ENCODE measurements around the gene AGPAT2. TPM values are rescaled to one million over a fixed set of nuclear protein-coding genes. Genes with fewer than 3 reads are reported as not detected.

Gene AGPAT2
- total and polyA plus RNA-seq, 2 of the 4 experiments (the other 2 are of a cell fraction): 16.1 to 39.5 TPM

DNA sequence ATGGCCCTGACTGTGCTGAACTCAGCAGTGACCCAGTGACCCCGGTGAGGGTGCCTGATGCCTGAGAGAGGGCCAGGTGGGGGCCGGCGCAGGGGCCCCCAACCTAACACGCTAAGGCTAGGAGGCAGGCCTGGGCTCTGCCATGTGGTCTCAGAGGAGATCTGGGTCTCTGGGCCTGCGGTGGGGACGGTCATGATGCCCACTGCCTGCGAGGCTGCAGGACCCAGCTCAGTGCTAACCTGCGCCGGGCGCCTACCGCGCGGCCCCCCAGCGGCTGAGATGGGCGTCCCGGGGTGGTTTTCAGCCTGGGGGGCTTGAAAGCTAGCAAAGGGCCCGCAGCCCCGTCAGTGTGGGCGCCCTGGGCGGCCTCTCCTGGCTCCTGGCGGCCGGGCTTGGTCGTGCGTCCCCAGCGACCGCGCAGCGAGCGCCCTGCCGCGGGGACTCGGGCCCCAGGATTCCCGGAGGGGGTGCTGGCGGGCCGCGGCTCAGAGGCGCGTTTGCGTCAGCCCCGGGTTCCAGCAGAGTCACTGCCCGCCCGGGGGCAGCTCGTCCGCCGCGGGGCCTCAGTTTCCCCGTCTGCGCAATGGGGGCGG is 22.1 kb downstream of the AGPAT2 start:
- no peak for DNase-seq
- CTCF ChIA-PET: no interaction called here

More for the DNA sequence above, 22.1 kb downstream of the AGPAT2 start:
- Histone ChIP-seq H3K9me1 (ENCODE audit: insufficient read depth, low read length) (no peaks in the 10 kb centered on the region), H3K4me3 (ENCODE audit: insufficient read depth, low read depth, low read length) (peak overlapping the region; percentile 50), H3K4ac (ENCODE audit: low read depth, low read length) (no peak overlapping the region), H3K14ac (replicated peaks; ENCODE audit: low read depth, low read length) (no peak overlapping the region), H4K91ac (ENCODE audit: insufficient read depth, low read depth, low read length) (no peak overlapping the region), H3K27ac (ENCODE audit: insufficient read depth, low read length) (no peak overlapping the region), H3K4me2 (ENCODE audit: low read depth, low read length) (peak overlapping the region; percentile 54), H4K5ac (ENCODE audit: low read depth, low read length) (no peak overlapping the region), H3K23ac (ENCODE audit: low read depth, low read length) (no peak overlapping the region), H3K9ac (ENCODE audit: low read depth, low read length) (no peak overlapping the region), H2BK120ac (ENCODE audit: low read depth, low read length) (no peak overlapping the region), H2AK5ac (ENCODE audit: low read depth, low read length) (no peak overlapping the region), H2BK15ac (ENCODE audit: low read depth, low read length) (no peak overlapping the region), H2AFZ (replicated peaks; ENCODE audit: low read length, poor library complexity) (peak overlapping the region; percentile 81), H2BK5ac (ENCODE audit: low read depth, low read length, poor library complexity, severe bottlenecking) (no peak overlapping the region), H3K56ac (ENCODE audit: extremely low read depth, insufficient read depth, low read length) (no peak overlapping the region), H3K9me3 (ENCODE audit: control insufficient read depth, insufficient read depth, low read length) (no peaks in the 10 kb centered on the region), H3K4me1 (ENCODE audit: control insufficient read depth, insufficient read depth, low read length) (peaks cover 4% of the 10 kb centered on the region; the same call in 1 of the 2 replicates), H4K8ac (ENCODE audit: low read depth in 2 of 2, low read length in 2 of 2) (no peak overlapping the region), H3K18ac (ENCODE audit: low read depth, low read length) (no peak overlapping the region), H3K79me1 (ENCODE audit: low read depth in 1 of 2, low read length in 2 of 2) (no peaks in the 10 kb centered on the region), H3K27me3 (ENCODE audit: control insufficient read depth, insufficient read depth, low read length) (peaks cover 34% of the 10 kb centered on the region; the same call in 1 of the 2 replicates), H3K36me3 (ENCODE audit: control insufficient read depth, insufficient read depth, low read length) (no peaks in the 10 kb centered on the region), H4K20me1 (ENCODE audit: insufficient read depth, low read length) (no peaks in the 10 kb centered on the region; the same call in 1 of the 2 replicates), H2BK20ac (ENCODE audit: low read depth, low read length) (no peak overlapping the region), H2AK9ac (replicated peaks; ENCODE audit: low read depth, low read length, poor library complexity) (peak overlapping the region; percentile 76)
- dilution Hi-C loops (cut with HindIII; ENCODE audit: low sequenced_read_pairs, unreplicated experiment) (no loop called here), intact Hi-C loops (cut with micrococcal nuclease) (no loop called here), in situ Hi-C loops (cut with MboI; ENCODE audit: low sequenced_read_pairs) (no loop called here)
- POLR2A ChIA-PET (ENCODE audit: unreplicated experiment): no interaction called here
- ATAC-seq (ENCODE audit: low read depth): peak; percentile 38
- 17% methylated on average over 37 of the region's 49 CpGs; no CpG with 5 or more reads in 1 of the 2 experiments for WGBS, 2 experiments (ENCODE audit: extremely low coverage in 2 of 2, insufficient read length in 1 of 2)
- 0 out of 2 replicates have a peak, but pooled peaks have one; percentile 9 for TF ChIP-seq MAZ (IDR thresholded peaks at IDR 0.05; ENCODE audit: borderline replicate concordance, low read depth, low read length)
- no peak for TF ChIP-seq MAFK (IDR thresholded peaks at IDR 0.05; ENCODE audit: low read depth, low read length)
- TF ChIP-seq CTCF (conservative IDR thresholded peaks at IDR 0.05; ENCODE audit: low read depth, low read length): peak; percentile 30
- BruUV-seq (replicated peaks): no TSS peak

Data from IMR-90 (cell line).